ENCODE measurements around the gene VGF.

Gene VGF

GRCh38 chr7:101198476-101198875 lies 33.1 kb upstream of the VGF start:
- Histone ChIP-seq H3K4me2 (no peak overlapping the region), H3K36me3 (ENCODE audit: insufficient read depth) (no peaks in the 10 kb centered on the region), H3K27me3 (ENCODE audit: insufficient read depth, low read depth) (peaks cover 76% of the 10 kb centered on the region), H3K9ac (no peak overlapping the region), H3K27ac (no peak overlapping the region), H2AFZ (ENCODE audit: low read depth) (no peak overlapping the region), H3K4me1 (ENCODE audit: low read depth, poor library complexity, severe bottlenecking) (no peaks in the 10 kb centered on the region), H4K20me1 (ENCODE audit: insufficient read depth) (no peaks in the 10 kb centered on the region), H3K79me2 (ENCODE audit: insufficient read depth, low read depth) (no peaks in the 10 kb centered on the region), H3K4me3 (IDR thresholded peaks at IDR 0.05; ENCODE audit: insufficient read depth, low read depth, low read length) (no peak overlapping the region)
- no peak for TF ChIP-seq CTCF (conservative IDR thresholded peaks at IDR 0.05; ENCODE audit: low read depth, low read length)

DNA sequence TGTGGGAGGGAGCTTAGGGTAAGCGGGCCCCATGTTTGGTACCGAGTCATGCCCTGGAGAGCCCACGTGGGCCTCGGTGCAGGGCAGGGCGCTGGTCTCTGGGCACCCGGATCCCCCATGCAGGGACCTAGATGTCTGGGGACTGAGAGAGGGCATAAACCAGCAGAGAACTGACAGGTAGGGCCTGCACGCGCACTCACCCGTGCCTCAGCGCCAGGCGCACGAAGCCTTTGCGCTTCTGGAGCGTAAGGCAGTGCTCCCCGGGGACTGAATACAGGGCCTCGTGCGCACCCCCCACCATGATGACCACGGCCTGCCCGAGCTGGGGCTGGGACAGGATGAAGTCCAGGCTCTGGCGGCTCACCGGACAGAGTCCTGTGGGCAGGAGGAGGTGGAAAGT lies 32.6 kb upstream of the VGF start:
- no peak overlapping the region for H3K4me3 ChIP-seq (IDR thresholded peaks at IDR 0.05; ENCODE audit: insufficient read depth, low read depth, low read length)
- no peaks in the 10 kb centered on the region for H3K4me1 ChIP-seq (ENCODE audit: low read depth, poor library complexity, severe bottlenecking)
- no peak overlapping the region for H3K4me2 ChIP-seq
- no peaks in the 10 kb centered on the region for H3K36me3 ChIP-seq (ENCODE audit: insufficient read depth)
- peaks cover 77% of the 10 kb centered on the region for H3K27me3 ChIP-seq (ENCODE audit: insufficient read depth, low read depth)
- no peak for TF ChIP-seq CTCF (conservative IDR thresholded peaks at IDR 0.05; ENCODE audit: low read depth, low read length)
- H3K27ac ChIP-seq = no peak overlapping the region
- no peaks in the 10 kb centered on the region for H3K79me2 ChIP-seq (ENCODE audit: insufficient read depth, low read depth)
- H4K20me1 ChIP-seq (ENCODE audit: insufficient read depth) = no peaks in the 10 kb centered on the region
- H2AFZ ChIP-seq (ENCODE audit: low read depth) = no peak overlapping the region
- H3K9ac ChIP-seq = no peak overlapping the region

DNA sequence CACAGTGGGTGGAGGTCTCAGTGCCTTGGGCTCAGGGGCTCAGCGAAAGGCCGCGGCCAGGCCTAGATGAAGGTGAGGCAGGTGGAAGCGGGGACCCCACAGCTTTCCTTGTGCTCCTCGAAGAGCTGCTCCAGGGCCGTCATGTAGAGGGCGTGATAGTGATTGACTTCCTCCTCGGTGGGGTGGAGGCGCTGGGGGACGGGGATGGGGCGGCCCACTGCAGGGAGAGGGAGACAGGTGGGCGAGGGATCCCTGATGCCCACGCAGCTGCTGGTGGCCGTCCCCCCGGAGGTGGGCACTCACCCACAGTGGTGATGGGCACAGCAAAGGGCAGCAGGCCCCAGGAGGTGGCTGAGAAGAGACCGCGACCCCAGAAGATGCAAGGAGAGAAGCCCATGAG lies 30.5 kb upstream of the VGF start:
- Histone ChIP-seq H3K4me2 (no peak overlapping the region), H3K9ac (no peak overlapping the region), H2AFZ (ENCODE audit: low read depth) (no peak overlapping the region), H3K4me3 (IDR thresholded peaks at IDR 0.05; ENCODE audit: insufficient read depth, low read depth, low read length) (no peak overlapping the region), H3K27ac (no peak overlapping the region), H3K4me1 (ENCODE audit: low read depth, poor library complexity, severe bottlenecking) (no peaks in the 10 kb centered on the region), H3K27me3 (ENCODE audit: insufficient read depth, low read depth) (peaks cover 78% of the 10 kb centered on the region), H3K79me2 (ENCODE audit: insufficient read depth, low read depth) (no peaks in the 10 kb centered on the region), H4K20me1 (ENCODE audit: insufficient read depth) (no peaks in the 10 kb centered on the region), H3K36me3 (ENCODE audit: insufficient read depth) (no peaks in the 10 kb centered on the region)
- no peak for TF ChIP-seq CTCF (conservative IDR thresholded peaks at IDR 0.05; ENCODE audit: low read depth, low read length)

- Histone ChIP-seq H3K27me3 (ENCODE audit: insufficient read depth, low read depth) (peaks cover 84% of the 10 kb centered on the region), H3K4me3 (IDR thresholded peaks at IDR 0.05; ENCODE audit: insufficient read depth, low read depth, low read length) (no peak overlapping the region), H3K4me1 (ENCODE audit: low read depth, poor library complexity, severe bottlenecking) (no peaks in the 10 kb centered on the region), H3K79me2 (ENCODE audit: insufficient read depth, low read depth) (no peaks in the 10 kb centered on the region), H3K27ac (no peak overlapping the region), H3K4me2 (no peak overlapping the region), H2AFZ (ENCODE audit: low read depth) (no peak overlapping the region), H3K36me3 (ENCODE audit: insufficient read depth) (no peaks in the 10 kb centered on the region), H4K20me1 (ENCODE audit: insufficient read depth) (no peaks in the 10 kb centered on the region), H3K9ac (no peak overlapping the region)
- no peak for TF ChIP-seq CTCF (conservative IDR thresholded peaks at IDR 0.05; ENCODE audit: low read depth, low read length)
Measured at GRCh38 chr7:101189109-101189508, 23.7 kb upstream of the VGF start.
